GM23338 (cell line): Measurements from ENCODE around the gene GSTM5. TPM values are rescaled to one million over a fixed set of nuclear protein-coding genes. Genes with fewer than 3 reads are reported as not detected.
A peak's percentile ranks its signal among the peaks of the same experiment; 100 is the strongest.

Experiments used
- ATAC-seq: fragments of 200-7000 bp; cut with Tn5 transposase; 3 replicates; pipeline ENCODE4 v1.9.1; 2020
- DNase-seq: peaks from one replicate; pipeline ENCODE4 v3.0.0-alpha.2; 2015; ENCODE audit warnings: low spot score
- H2AFZ ChIP-seq: fragments of 200-600 bp; sonication (generic); 2 replicates; pipeline ENCODE4 v1.8.0; 2016; ENCODE audit warnings: antibody characterized with exemption, mild to moderate bottlenecking, moderate library complexity
- H3F3A ChIP-seq: fragments of 200-600 bp; sonication (generic); replicated peaks from 2 replicates; pipeline ENCODE4 v1.8.0; 2017; ENCODE audit warnings: antibody characterized with exemption, mixed run types, low read depth
- H3K27ac ChIP-seq: fragments of 200-600 bp; sonication (generic); 2 replicates; pipeline ENCODE4 v1.6.1; 2016; ENCODE audit warnings: low read depth
- H3K27me3 ChIP-seq: fragments of 200-600 bp; sonication (generic); 2 replicates; pipeline ENCODE4 v1.8.0; 2016; ENCODE audit warnings: mild to moderate bottlenecking, mixed run types, moderate library complexity; ENCODE audit not compliant: insufficient read depth
- H3K36me3 ChIP-seq: fragments of 200-600 bp; sonication (generic); 2 replicates; pipeline ENCODE4 v1.8.0; 2016; ENCODE audit warnings: mild to moderate bottlenecking; ENCODE audit not compliant: insufficient read depth
- H3K4me1 ChIP-seq: fragments of 200-600 bp; sonication (generic); 2 replicates; pipeline ENCODE4 v1.8.0; 2016; ENCODE audit warnings: mild to moderate bottlenecking, moderate library complexity; ENCODE audit not compliant: insufficient read depth
- H3K4me2 ChIP-seq: fragments of 200-600 bp; sonication (generic); 2 replicates; pipeline ENCODE4 v1.7.1; 2017; ENCODE audit warnings: mixed run types
- H3K4me3 ChIP-seq: fragments of 200-600 bp; sonication (generic); 2 replicates; pipeline ENCODE4 v1.6.1; 2016; ENCODE audit warnings: mixed run types
- H3K79me2 ChIP-seq: fragments of 200-600 bp; sonication (generic); replicated peaks from 2 replicates; pipeline ENCODE4 v1.8.0; 2017; ENCODE audit warnings: mild to moderate bottlenecking; ENCODE audit not compliant: insufficient read depth
- H3K9me2 ChIP-seq: fragments of 200-600 bp; sonication (generic); 2 replicates; pipeline ENCODE4 v1.8.0; 2017; ENCODE audit not compliant: insufficient read depth
- H4K20me1 ChIP-seq: fragments of 200-600 bp; sonication (generic); replicated peaks from 2 replicates; pipeline ENCODE4 v1.8.0; 2017; ENCODE audit warnings: mild to moderate bottlenecking; ENCODE audit not compliant: insufficient read depth
- H3K27ac Mint-ChIP-seq: 2 replicates; pipeline ENCODE4 v1.8.0; 2020; ENCODE audit warnings: inconsistent platforms, mild to moderate bottlenecking, moderate library complexity, mixed read lengths
- H3K27me3 Mint-ChIP-seq: 3 replicates; pipeline ENCODE4 v1.8.0; 2022; ENCODE audit warnings: low read depth, mild to moderate bottlenecking, moderate library complexity, mixed read lengths, inconsistent platforms; ENCODE audit not compliant: insufficient read depth, poor library complexity
- H3K36me3 Mint-ChIP-seq: 3 replicates; pipeline ENCODE4 v1.8.0; 2021; ENCODE audit warnings: low read depth, mild to moderate bottlenecking, inconsistent platforms, moderate library complexity, mixed read lengths
- H3K4me1 Mint-ChIP-seq: 3 replicates; pipeline ENCODE4 v1.8.0; 2020; ENCODE audit warnings: mild to moderate bottlenecking, inconsistent platforms, mixed read lengths
- H3K4me3 Mint-ChIP-seq: 3 replicates; pipeline ENCODE4 v1.8.0; 2021; ENCODE audit warnings: moderate library complexity, mild to moderate bottlenecking, inconsistent platforms, mixed read lengths
- H3K9me3 Mint-ChIP-seq: 3 replicates; pipeline ENCODE4 v1.8.0; 2020; ENCODE audit warnings: moderate library complexity, mild to moderate bottlenecking, inconsistent platforms, mixed read lengths
- CREB1 ChIP-seq: fragments of 250-450 bp; sonication (Bioruptor Pico); IDR thresholded peaks from 2 replicates; pipeline ENCODE4 v1.5.0; 2020; ENCODE audit warnings: low read depth, mild to moderate bottlenecking, moderate library complexity
- ETS1 ChIP-seq: IDR thresholded peaks from 2 replicates; pipeline ENCODE4 v1.6.1; 2016; ENCODE audit warnings: antibody characterized with exemption
- NANOG ChIP-seq: IDR thresholded peaks from 2 replicates; pipeline ENCODE4 v1.6.1; 2016; ENCODE audit warnings: antibody characterized with exemption, borderline replicate concordance
- STAT1 ChIP-seq: IDR thresholded peaks from one replicate; pipeline ENCODE4 v1.6.1; 2016; ENCODE audit warnings: antibody characterized with exemption; ENCODE audit not compliant: unreplicated experiment
- ZNF331 ChIP-seq: fragments of 250-450 bp; sonication (Bioruptor Pico); IDR thresholded peaks from 2 replicates; pipeline ENCODE4 v1.5.0; 2020; ENCODE audit warnings: low read depth, mild to moderate bottlenecking, moderate library complexity
- polyA plus RNA-seq: library from polyadenylated mRNA; unstranded; fragments of >200 nt; fragmentation: Nextera tagmentation; extraction: Ambion mirVana; gene quantifications from 2 replicates; pipeline ENCODE4 v1.2.1, GENCODE V29; 2016
- total RNA-seq: library from RNA; depleted of rRNA; stranded (reverse); fragments of >200 nt; shearing (Covaris generic); gene quantifications from 2 replicates; pipeline ENCODE4 v1.2.3, GENCODE V29; 2014
- TF ChIP-seq, protein P1 (sequence below), 2 experiments: fragments of 200-600 bp in 1 of 2; sonication (generic) in 1 of 2; conservative IDR thresholded peaks; 2 replicates each; pipeline versions ENCODE4 v1.5.1 to v1.6.1; 2016 to 2017; ENCODE audit warnings: antibody characterized with exemption in 2 of 2, low read depth in 2 of 2, mild to moderate bottlenecking in 2 of 2, moderate library complexity in 1 of 2
- TF ChIP-seq, protein P2 (sequence below): fragments of 250-450 bp; sonication (Bioruptor Pico); IDR thresholded peaks from 2 replicates; pipeline ENCODE4 v1.5.0; 2020; ENCODE audit warnings: mild to moderate bottlenecking, moderate library complexity

The GSTM5 gene
- total and polyA plus RNA-seq, 2 experiments from 2014 or later, result 2.5 to 5.0 TPM

GRCh38 chr1:109717729-109718128 lies 5.7 kb downstream of the GSTM5 start (continued):
- TF ChIP-seq STAT1 (no peak), ETS1 (no peak), ZNF331 (CRISPR knock-in tag) (no peak)

- Mint-ChIP-seq H3K4me1 (no peaks in the 10 kb centered on the region; the same call in 2 of the 3 replicates), H3K27me3 (peaks cover 1% of the 10 kb centered on the region), H3K27ac (no peak overlapping the region), H3K36me3 (no peaks in the 10 kb centered on the region), H3K9me3 (no peaks in the 10 kb centered on the region; the same call in 2 of the 3 replicates), H3K4me3 (no peak overlapping the region)
- Histone ChIP-seq H2AFZ (no peak overlapping the region), H3K4me3 (no peak overlapping the region), H3K27ac (no peak overlapping the region), H3K9me2 (no peaks in the 10 kb centered on the region), H3K4me1 (no peaks in the 10 kb centered on the region; the same call in 1 of the 2 replicates), H3F3A (no peaks in the 10 kb centered on the region), H3K27me3 (no peaks in the 10 kb centered on the region), H4K20me1 (no peaks in the 10 kb centered on the region), H3K36me3 (no peaks in the 10 kb centered on the region), H3K4me2 (no peak overlapping the region), H3K79me2 (no peaks in the 10 kb centered on the region)
- no peak for TF ChIP-seq CREB1 (CRISPR knock-in tag)
- TF ChIP-seq, protein P1, sequence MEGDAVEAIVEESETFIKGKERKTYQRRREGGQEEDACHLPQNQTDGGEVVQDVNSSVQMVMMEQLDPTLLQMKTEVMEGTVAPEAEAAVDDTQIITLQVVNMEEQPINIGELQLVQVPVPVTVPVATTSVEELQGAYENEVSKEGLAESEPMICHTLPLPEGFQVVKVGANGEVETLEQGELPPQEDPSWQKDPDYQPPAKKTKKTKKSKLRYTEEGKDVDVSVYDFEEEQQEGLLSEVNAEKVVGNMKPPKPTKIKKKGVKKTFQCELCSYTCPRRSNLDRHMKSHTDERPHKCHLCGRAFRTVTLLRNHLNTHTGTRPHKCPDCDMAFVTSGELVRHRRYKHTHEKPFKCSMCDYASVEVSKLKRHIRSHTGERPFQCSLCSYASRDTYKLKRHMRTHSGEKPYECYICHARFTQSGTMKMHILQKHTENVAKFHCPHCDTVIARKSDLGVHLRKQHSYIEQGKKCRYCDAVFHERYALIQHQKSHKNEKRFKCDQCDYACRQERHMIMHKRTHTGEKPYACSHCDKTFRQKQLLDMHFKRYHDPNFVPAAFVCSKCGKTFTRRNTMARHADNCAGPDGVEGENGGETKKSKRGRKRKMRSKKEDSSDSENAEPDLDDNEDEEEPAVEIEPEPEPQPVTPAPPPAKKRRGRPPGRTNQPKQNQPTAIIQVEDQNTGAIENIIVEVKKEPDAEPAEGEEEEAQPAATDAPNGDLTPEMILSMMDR (conservative IDR thresholded peaks at IDR 0.05; ENCODE audit: low read depth in 2 of 2), result peak in 1 of 2 experiments; percentile 38; a peak in 2 of 4 replicates
- DNase-seq (no peak), ATAC-seq (peak; percentile 67)
Observed at GRCh38 chr1:109718495-109718894, 6.4 kb downstream of the GSTM5 start.

GRCh38 chr1:109719337-109719837 lies 7.3 kb downstream of the GSTM5 start:
- DNase-seq (no peak), ATAC-seq (no peak)
- H3K27me3 ChIP-seq, result no peaks in the 10 kb centered on the region
- no peaks in the 10 kb centered on the region; the same call in 1 of the 2 replicates for H3K4me1 ChIP-seq
- H3K27ac Mint-ChIP-seq, result no peak overlapping the region
- H2AFZ ChIP-seq, result no peak overlapping the region
- H3K79me2 ChIP-seq, result no peaks in the 10 kb centered on the region
- no peaks in the 10 kb centered on the region for H3K9me2 ChIP-seq
- H3K4me3 Mint-ChIP-seq, result no peak overlapping the region
- H4K20me1 ChIP-seq, result no peaks in the 10 kb centered on the region
- no peaks in the 10 kb centered on the region for H3K36me3 ChIP-seq
- H3K36me3 Mint-ChIP-seq, result no peaks in the 10 kb centered on the region
- no peaks in the 10 kb centered on the region for H3F3A ChIP-seq
- H3K27me3 Mint-ChIP-seq, result peaks cover 1% of the 10 kb centered on the region
- H3K9me3 Mint-ChIP-seq, result no peaks in the 10 kb centered on the region
- H3K4me2 ChIP-seq, result no peak overlapping the region
- no peaks in the 10 kb centered on the region; the same call in 2 of the 3 replicates for H3K4me1 Mint-ChIP-seq
- no peak overlapping the region for H3K4me3 ChIP-seq
- H3K27ac ChIP-seq, result no peak overlapping the region
- TF ChIP-seq ETS1 (no peak), CREB1 (CRISPR knock-in tag) (no peak), NANOG (no peak)
- TF ChIP-seq, protein P2, sequence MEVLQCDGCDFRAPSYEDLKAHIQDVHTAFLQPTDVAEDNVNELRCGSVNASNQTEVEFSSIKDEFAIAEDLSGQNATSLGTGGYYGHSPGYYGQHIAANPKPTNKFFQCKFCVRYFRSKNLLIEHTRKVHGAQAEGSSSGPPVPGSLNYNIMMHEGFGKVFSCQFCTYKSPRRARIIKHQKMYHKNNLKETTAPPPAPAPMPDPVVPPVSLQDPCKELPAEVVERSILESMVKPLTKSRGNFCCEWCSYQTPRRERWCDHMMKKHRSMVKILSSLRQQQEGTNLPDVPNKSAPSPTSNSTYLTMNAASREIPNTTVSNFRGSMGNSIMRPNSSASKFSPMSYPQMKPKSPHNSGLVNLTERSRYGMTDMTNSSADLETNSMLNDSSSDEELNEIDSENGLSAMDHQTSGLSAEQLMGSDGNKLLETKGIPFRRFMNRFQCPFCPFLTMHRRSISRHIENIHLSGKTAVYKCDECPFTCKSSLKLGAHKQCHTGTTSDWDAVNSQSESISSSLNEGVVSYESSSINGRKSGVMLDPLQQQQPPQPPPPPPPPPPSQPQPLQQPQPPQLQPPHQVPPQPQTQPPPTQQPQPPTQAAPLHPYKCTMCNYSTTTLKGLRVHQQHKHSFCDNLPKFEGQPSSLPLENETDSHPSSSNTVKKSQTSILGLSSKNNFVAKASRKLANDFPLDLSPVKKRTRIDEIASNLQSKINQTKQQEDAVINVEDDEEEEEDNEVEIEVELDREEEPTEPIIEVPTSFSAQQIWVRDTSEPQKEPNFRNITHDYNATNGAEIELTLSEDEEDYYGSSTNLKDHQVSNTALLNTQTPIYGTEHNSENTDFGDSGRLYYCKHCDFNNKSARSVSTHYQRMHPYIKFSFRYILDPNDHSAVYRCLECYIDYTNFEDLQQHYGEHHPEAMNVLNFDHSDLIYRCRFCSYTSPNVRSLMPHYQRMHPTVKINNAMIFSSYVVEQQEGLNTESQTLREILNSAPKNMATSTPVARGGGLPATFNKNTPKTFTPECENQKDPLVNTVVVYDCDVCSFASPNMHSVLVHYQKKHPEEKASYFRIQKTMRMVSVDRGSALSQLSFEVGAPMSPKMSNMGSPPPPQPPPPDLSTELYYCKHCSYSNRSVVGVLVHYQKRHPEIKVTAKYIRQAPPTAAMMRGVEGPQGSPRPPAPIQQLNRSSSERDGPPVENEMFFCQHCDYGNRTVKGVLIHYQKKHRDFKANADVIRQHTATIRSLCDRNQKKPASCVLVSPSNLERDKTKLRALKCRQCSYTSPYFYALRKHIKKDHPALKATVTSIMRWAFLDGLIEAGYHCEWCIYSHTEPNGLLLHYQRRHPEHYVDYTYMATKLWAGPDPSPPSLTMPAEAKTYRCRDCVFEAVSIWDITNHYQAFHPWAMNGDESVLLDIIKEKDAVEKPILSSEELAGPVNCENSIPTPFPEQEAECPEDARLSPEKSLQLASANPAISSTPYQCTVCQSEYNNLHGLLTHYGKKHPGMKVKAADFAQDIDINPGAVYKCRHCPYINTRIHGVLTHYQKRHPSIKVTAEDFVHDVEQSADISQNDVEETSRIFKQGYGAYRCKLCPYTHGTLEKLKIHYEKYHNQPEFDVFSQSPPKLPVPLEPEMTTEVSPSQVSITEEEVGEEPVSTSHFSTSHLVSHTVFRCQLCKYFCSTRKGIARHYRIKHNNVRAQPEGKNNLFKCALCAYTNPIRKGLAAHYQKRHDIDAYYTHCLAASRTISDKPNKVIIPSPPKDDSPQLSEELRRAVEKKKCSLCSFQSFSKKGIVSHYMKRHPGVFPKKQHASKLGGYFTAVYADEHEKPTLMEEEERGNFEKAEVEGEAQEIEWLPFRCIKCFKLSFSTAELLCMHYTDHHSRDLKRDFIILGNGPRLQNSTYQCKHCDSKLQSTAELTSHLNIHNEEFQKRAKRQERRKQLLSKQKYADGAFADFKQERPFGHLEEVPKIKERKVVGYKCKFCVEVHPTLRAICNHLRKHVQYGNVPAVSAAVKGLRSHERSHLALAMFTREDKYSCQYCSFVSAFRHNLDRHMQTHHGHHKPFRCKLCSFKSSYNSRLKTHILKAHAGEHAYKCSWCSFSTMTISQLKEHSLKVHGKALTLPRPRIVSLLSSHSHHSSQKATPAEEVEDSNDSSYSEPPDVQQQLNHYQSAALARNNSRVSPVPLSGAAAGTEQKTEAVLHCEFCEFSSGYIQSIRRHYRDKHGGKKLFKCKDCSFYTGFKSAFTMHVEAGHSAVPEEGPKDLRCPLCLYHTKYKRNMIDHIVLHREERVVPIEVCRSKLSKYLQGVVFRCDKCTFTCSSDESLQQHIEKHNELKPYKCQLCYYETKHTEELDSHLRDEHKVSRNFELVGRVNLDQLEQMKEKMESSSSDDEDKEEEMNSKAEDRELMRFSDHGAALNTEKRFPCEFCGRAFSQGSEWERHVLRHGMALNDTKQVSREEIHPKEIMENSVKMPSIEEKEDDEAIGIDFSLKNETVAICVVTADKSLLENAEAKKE (CRISPR knock-in tag), result no peak
